ENCODE measurements around the gene ZBTB3. TPM values are rescaled to one million over a fixed set of nuclear protein-coding genes. Genes with fewer than 3 reads are reported as not detected.

The ZBTB3 gene
- total RNA-seq, 1 experiment from 2014 or later, result 7.1 TPM

GRCh38 chr11:62796281-62796680 is 42.3 kb upstream of the ZBTB3 start:
- Mint-ChIP-seq H3K27me3 (ENCODE audit: insufficient read depth, unreplicated experiment) (no peaks in the 10 kb centered on the region), H3K4me1 (ENCODE audit: insufficient read depth, unreplicated experiment) (no peaks in the 10 kb centered on the region), H3K9me3 (ENCODE audit: unreplicated experiment) (no peaks in the 10 kb centered on the region), H3K36me3 (ENCODE audit: insufficient read depth, unreplicated experiment) (peaks cover 93% of the 10 kb centered on the region), H3K4me3 (ENCODE audit: unreplicated experiment) (no peak overlapping the region), H3K27ac (ENCODE audit: low read depth, unreplicated experiment) (no peak overlapping the region)
- DNase-seq (ENCODE audit: unreplicated experiment), result no peak
- no peak for TF ChIP-seq CTCF (IDR thresholded peaks at IDR 0.05; ENCODE audit: unreplicated experiment)
- intact Hi-C loops (cut with micrococcal nuclease), result no loop called here
- BruUV-seq (replicated peaks), result no TSS peak
- CTCF ChIA-PET, result interaction anchor here (0.5 to 1.5 kb wide), 6 partner anchors 10 to 1202 kb away, joined by 3 to 4 read pairs (median 4); no protein-coding TSS in a partner anchor
- POLR2A ChIA-PET, result interaction anchor here (0.9 to 4.0 kb wide), 8 partner anchors 8 to 69 kb away, joined by 3 to 25 read pairs (median 6); partner anchors contain the start of genes HNRNPUL2, NXF1, TMEM179B and TTC9C

- ChIA-PET POLR2A (interaction anchor here (0.7 to 4.0 kb wide), 9 partner anchors 9 to 88 kb away, joined by 4 to 25 read pairs (median 5); partner anchors contain the start of genes NXF1, STX5 and TEX54), CTCF (interaction anchor here (0.6 to 1.5 kb wide), 8 partner anchors 8 to 918 kb away, joined by 3 to 5 read pairs (median 4); no protein-coding TSS in a partner anchor)
- H3K4me1 Mint-ChIP-seq (ENCODE audit: insufficient read depth, unreplicated experiment), result peaks cover 9% of the 10 kb centered on the region
- H3K36me3 Mint-ChIP-seq (ENCODE audit: insufficient read depth, unreplicated experiment), result peaks cover 92% of the 10 kb centered on the region
- no peak overlapping the region for H3K4me3 Mint-ChIP-seq (ENCODE audit: unreplicated experiment)
- intact Hi-C loops (cut with micrococcal nuclease), result no loop called here
- DNase-seq (ENCODE audit: unreplicated experiment), result no peak
- BruUV-seq (replicated peaks), result no TSS peak
- no peaks in the 10 kb centered on the region for H3K27me3 Mint-ChIP-seq (ENCODE audit: insufficient read depth, unreplicated experiment)
- no peak for TF ChIP-seq CTCF (IDR thresholded peaks at IDR 0.05; ENCODE audit: unreplicated experiment)
- no peak overlapping the region for H3K27ac Mint-ChIP-seq (ENCODE audit: low read depth, unreplicated experiment)
- H3K9me3 Mint-ChIP-seq (ENCODE audit: unreplicated experiment), result no peaks in the 10 kb centered on the region
These were observed 40.3 kb upstream of the ZBTB3 start for GRCh38 chr11:62794201-62794775.

- ChIA-PET POLR2A (interaction anchor here (0.7 to 8.2 kb wide), 14 partner anchors 9 to 111 kb away, joined by 3 to 163 read pairs (median 4); partner anchors contain the start of genes HNRNPUL2, NXF1, POLR2G and WDR74), CTCF (interaction anchor here (0.6 to 1.3 kb wide), 2 partner anchors 9 to 139 kb away, joined by 4 to 5 read pairs; no protein-coding TSS in a partner anchor)
- Mint-ChIP-seq H3K4me1 (ENCODE audit: insufficient read depth, unreplicated experiment) (peaks cover 15% of the 10 kb centered on the region), H3K27ac (ENCODE audit: low read depth, unreplicated experiment) (peak overlapping the region; percentile 35), H3K27me3 (ENCODE audit: insufficient read depth, unreplicated experiment) (no peaks in the 10 kb centered on the region), H3K9me3 (ENCODE audit: unreplicated experiment) (no peaks in the 10 kb centered on the region), H3K36me3 (ENCODE audit: insufficient read depth, unreplicated experiment) (peaks cover 87% of the 10 kb centered on the region), H3K4me3 (ENCODE audit: unreplicated experiment) (peak overlapping the region; percentile 81)
- BruUV-seq (replicated peaks), result no TSS peak
- no peak for TF ChIP-seq CTCF (IDR thresholded peaks at IDR 0.05; ENCODE audit: unreplicated experiment)
- intact Hi-C loops (cut with micrococcal nuclease), result no loop called here
- no peak for DNase-seq (ENCODE audit: unreplicated experiment)
These were observed 38.2 kb upstream of the ZBTB3 start for GRCh38 chr11:62792202-62792575.

- no peak for TF ChIP-seq CTCF (IDR thresholded peaks at IDR 0.05; ENCODE audit: unreplicated experiment)
- POLR2A ChIA-PET, result interaction anchor here (0.7 to 8.2 kb wide), 26 partner anchors 14 to 191 kb away, joined by 3 to 163 read pairs (median 4); partner anchors contain the start of genes C11orf98, CSKMT, HNRNPUL2 and LBHD1
- intact Hi-C loops (cut with micrococcal nuclease), result no loop called here
These were observed 37.7 kb upstream of the ZBTB3 start, which contains the start of gene TMEM223 for GRCh38 chr11:62791501-62792201. Gene TMEM223, minus strand, starts transcription at chr11:62792006. Its CDS starts 12 bp downstream, at chr11:62791994.

More at GRCh38 chr11:62791501-62792201, 37.7 kb upstream of the ZBTB3 start, which contains the start of gene TMEM223:
- Mint-ChIP-seq H3K4me1 (ENCODE audit: insufficient read depth, unreplicated experiment) (peaks cover 15% of the 10 kb centered on the region), H3K4me3 (ENCODE audit: unreplicated experiment) (peak within 1 kb of the TSS; percentile 81), H3K27me3 (ENCODE audit: insufficient read depth, unreplicated experiment) (no peaks in the 10 kb centered on the region), H3K36me3 (ENCODE audit: insufficient read depth, unreplicated experiment) (peaks cover 87% of the 10 kb centered on the region), H3K27ac (ENCODE audit: low read depth, unreplicated experiment) (peak within 1 kb of the TSS; percentile 35), H3K9me3 (ENCODE audit: unreplicated experiment) (no peaks in the 10 kb centered on the region)
- no TSS peak for BruUV-seq (replicated peaks)
- DNase-seq (ENCODE audit: unreplicated experiment), result peak; percentile 81
- CTCF ChIA-PET, result interaction anchor here (0.6 to 1.3 kb wide), 3 partner anchors 10 to 140 kb away, joined by 4 to 5 read pairs (median 4); partner anchors contain the start of gene TEX54

Data from MCF 10A (cell line).